Epithelial cell of proximal tubule (primary cell): Measurements from ENCODE around the gene IL12A. TPM values are rescaled to one million over a fixed set of nuclear protein-coding genes. Genes with fewer than 3 reads are reported as not detected.

Experiments used
- DNase-seq: peaks from one replicate; pipeline ENCODE4 v3.0.0-alpha.2; 2011; ENCODE audit warnings: low read depth
- H3K4me3 ChIP-seq: 2 replicates; pipeline ENCODE4 v1.5.1; 2011; ENCODE audit warnings: low read depth, mild to moderate bottlenecking, low read length
- CTCF ChIP-seq: conservative IDR thresholded peaks from 2 replicates; pipeline ENCODE4 v1.5.1; 2012; ENCODE audit warnings: low read depth, mild to moderate bottlenecking, low read length
- total RNA-seq: library from RNA; depleted of rRNA; stranded (reverse); fragments of >200 nt; gene quantifications from 2 replicates; pipeline ENCODE4 v1.2.3, GENCODE V29; 2015

IL12A gene
- total RNA-seq, 1 donor from 2014 or later, result 8.1 TPM

- TF ChIP-seq CTCF, result no peak
- H3K4me3 ChIP-seq, result no peak overlapping the region
- no peak for DNase-seq
These were observed 38.3 kb upstream of the IL12A start for GRCh38 chr3:159950156-159950898.

GRCh38 chr3:159951540-159951939 is 37.1 kb upstream of the IL12A start:
- DNase-seq, result no peak
- H3K4me3 ChIP-seq, result no peak overlapping the region
- no peak for TF ChIP-seq CTCF

GRCh38 chr3:159953325-159954085 is 35.1 kb upstream of the IL12A start:
- DNase-seq, result no peak

GRCh38 chr3:159960188-159961148 is 28.2 kb upstream of the IL12A start:
- no peak for TF ChIP-seq CTCF
- no peak for DNase-seq
- H3K4me3 ChIP-seq, result no peak overlapping the region

More at GRCh38 chr3:159953325-159954085, 35.1 kb upstream of the IL12A start:
- TF ChIP-seq CTCF, result no peak
- no peak overlapping the region for H3K4me3 ChIP-seq

GRCh38 chr3:159964166-159964973 is 24.3 kb upstream of the IL12A start:
- TF ChIP-seq CTCF, result no peak
- H3K4me3 ChIP-seq, result no peak overlapping the region
- DNase-seq, result no peak

- no peak for TF ChIP-seq CTCF
- no peak overlapping the region for H3K4me3 ChIP-seq
- DNase-seq, result no peak
These were observed 17.3 kb upstream of the IL12A start for GRCh38 chr3:159971311-159971710.
